K562 (cell line): ENCODE results near the gene CST2. TPM values are rescaled to one million over a fixed set of nuclear protein-coding genes. Genes with fewer than 3 reads are reported as not detected.

Experiments
- ATAC-seq: fragments of 200-7000 bp; cut with Tn5 transposase; 3 replicates; pipeline ENCODE4 v1.9.1; 2020; ENCODE audit warnings: moderate library complexity
- BruUV-seq: library from RNA; stranded (reverse); fragments of 400-500 nt; replicated peaks from 2 replicates; lab custom pipeline; 2021; lab: Mats Ljungman, UMichigan
- CTCF ChIA-PET: fragments of 300-600 bp; formaldehyde crosslinking; extraction: SDS; loops from one replicate; lab custom pipeline; 2021; ENCODE audit warnings: low intra/inter-chr PET ratio; lab: Yijun Ruan, JAX
- POLR2A ChIA-PET: fragments of 300-600, 350-650 bp; sonication (Branson Sonifier 250); formaldehyde crosslinking; extraction: SDS; loops from one replicate; lab custom pipeline; 2021; ENCODE audit warnings: antibody characterized with exemption, inconsistent platforms; lab: Yijun Ruan, JAX
- DNase-seq, 4 experiments: peaks; one replicate each; pipeline versions ENCODE4 v3.0.0 to v3.0.0-alpha.2; 2011 to 2018; ENCODE audit warnings: low spot score in 3 of 4, mixed read lengths in 3 of 4; ENCODE audit errors: extremely low read depth in 1 of 4
- FAIRE-seq: peaks from 2 replicates; lab custom pipeline; 2011; peaks lifted over from hg19 to GRCh38; lab: Jason Lieb, UNC
- H2AFZ ChIP-seq: 2 replicates; pipeline ENCODE4 v1.6.0; 2011; ENCODE audit warnings: low read depth, low read length, control low read depth, inconsistent platforms
- H3K27ac ChIP-seq: fragments of 200-600 bp; 3 replicates; pipeline ENCODE4 v1.8.0; 2011; ENCODE audit warnings: low read depth, mild to moderate bottlenecking, control low read depth, inconsistent platforms, low read length, moderate library complexity, mixed read lengths; ENCODE audit errors: extremely low read depth
- H3K27me3 ChIP-seq, 2 experiments: fragments of 300-600 bp in 1 of 2; 2 replicates in 1 of 2; 3 replicates in 1 of 2; pipeline versions ENCODE4 v1.6.0 to v1.8.0; 2011; ENCODE audit warnings: inconsistent platforms in 2 of 2, low read length in 2 of 2, mild to moderate bottlenecking in 1 of 2, mixed read lengths in 1 of 2, moderate library complexity in 1 of 2; ENCODE audit not compliant: control insufficient read depth in 2 of 2, insufficient read depth in 2 of 2
- H3K36me3 ChIP-seq: fragments of 300-600 bp; 3 replicates; pipeline ENCODE4 v1.8.0; 2011; ENCODE audit warnings: mild to moderate bottlenecking, low read length, inconsistent platforms; ENCODE audit not compliant: control insufficient read depth, insufficient read depth
- H3K4me1 ChIP-seq, 2 experiments: fragments of 200-600 bp in 1 of 2; replicated peaks in 1 of 2; 2 replicates in 1 of 2; 3 replicates in 1 of 2; pipeline versions ENCODE4 v1.5.1 to v1.8.0; 2011; ENCODE audit warnings: inconsistent platforms in 2 of 2, low read length in 2 of 2, mild to moderate bottlenecking in 1 of 2, mixed read lengths in 1 of 2, moderate library complexity in 1 of 2; ENCODE audit not compliant: control insufficient read depth in 2 of 2, insufficient read depth in 2 of 2
- H3K4me2 ChIP-seq: 2 replicates; pipeline ENCODE4 v1.6.1; 2011; ENCODE audit warnings: low read length, control low read depth, inconsistent platforms, mixed read lengths; ENCODE audit not compliant: insufficient read depth
- H3K4me3 ChIP-seq: fragments of 200-600 bp; sonication (generic), shearing (Covaris generic); 2 replicates; pipeline ENCODE4 v1.5.1; 2016; ENCODE audit warnings: control low read depth, inconsistent platforms
- H3K79me2 ChIP-seq: fragments of 200-600 bp; 3 replicates; pipeline ENCODE4 v1.8.0; 2011; ENCODE audit warnings: low read length, inconsistent platforms; ENCODE audit not compliant: control insufficient read depth, insufficient read depth
- H3K9ac ChIP-seq, 2 experiments: 2 replicates each; pipeline versions ENCODE4 v1.6.0 to v1.6.1; 2011; ENCODE audit warnings: low read depth in 2 of 2, low read length in 2 of 2, control low read depth in 1 of 2, inconsistent platforms in 1 of 2, mild to moderate bottlenecking in 1 of 2, mixed read lengths in 1 of 2; ENCODE audit not compliant: insufficient read depth in 1 of 2
- H3K9me1 ChIP-seq: one replicate; pipeline ENCODE4 v1.6.0; 2011; ENCODE audit warnings: inconsistent platforms, mild to moderate bottlenecking, low read length, moderate library complexity; ENCODE audit not compliant: control insufficient read depth, insufficient read depth
- H3K9me3 ChIP-seq: replicated peaks from 2 replicates; pipeline ENCODE4 v1.5.1; 2011; ENCODE audit warnings: low read depth, low read length, inconsistent platforms; ENCODE audit not compliant: control insufficient read depth, insufficient read depth
- H4K20me1 ChIP-seq: replicated peaks from 2 replicates; pipeline ENCODE4 v1.6.1; 2011; ENCODE audit warnings: low read length, inconsistent platforms, mixed read lengths; ENCODE audit not compliant: control insufficient read depth, insufficient read depth
- CTBP1 ChIP-seq: fragments of 450-650 bp; IDR thresholded peaks from 2 replicates; pipeline ENCODE4 v1.6.1; 2016; ENCODE audit warnings: borderline replicate concordance
- EHMT2 ChIP-seq: fragments of 450-650 bp; IDR thresholded peaks from 2 replicates; pipeline ENCODE4 v1.6.1; 2018; ENCODE audit warnings: antibody characterized with exemption
- HCFC1 ChIP-seq: IDR thresholded peaks from 2 replicates; pipeline ENCODE4 v1.6.1; 2012; ENCODE audit warnings: low read depth, low read length, improper control_type of control experiment
- MAFG ChIP-seq: fragments of 450-650 bp; conservative IDR thresholded peaks from 2 replicates; pipeline ENCODE4 v1.6.1; 2016; ENCODE audit warnings: missing genetic modification characterization, missing compliant biosample characterization
- MIER1 ChIP-seq: fragments of 450-650 bp; IDR thresholded peaks from 2 replicates; pipeline ENCODE4 v1.6.1; 2016; ENCODE audit warnings: antibody characterized with exemption, mild to moderate bottlenecking, low read depth
- NR3C1 ChIP-seq: sonication (generic); formaldehyde crosslinking; IDR thresholded peaks from 2 replicates; pipeline ENCODE4 v1.8.1; 2022; ENCODE audit warnings: missing genetic modification reagents
- PHB2 ChIP-seq: fragments of 450-650 bp; IDR thresholded peaks from 2 replicates; pipeline ENCODE4 v1.6.1; 2017; ENCODE audit warnings: low read depth
- POLR2G ChIP-seq: fragments of 200-400 bp; formaldehyde crosslinking; IDR thresholded peaks from 2 replicates; pipeline ENCODE4 v1.6.1; 2017; ENCODE audit warnings: low read depth, mild to moderate bottlenecking, antibody characterized with exemption, low read length, moderate library complexity
- SMARCC2 ChIP-seq: fragments of 450-650 bp; IDR thresholded peaks from 2 replicates; pipeline ENCODE4 v1.6.1; 2017; ENCODE audit warnings: antibody characterized with exemption, moderate library complexity, mild to moderate bottlenecking, low read depth
- ZFP1 ChIP-seq: fragments of 450-650 bp; formaldehyde crosslinking; IDR thresholded peaks from 2 replicates; pipeline ENCODE4 v1.4.0; 2020; ENCODE audit warnings: mild to moderate bottlenecking, mixed read lengths
- ZNF12 ChIP-seq: sonication (generic); formaldehyde crosslinking; IDR thresholded peaks from 2 replicates; pipeline ENCODE4 v1.4.0; 2020; ENCODE audit warnings: mild to moderate bottlenecking, missing genetic modification reagents
- ZNF217 ChIP-seq: sonication (generic); formaldehyde crosslinking; IDR thresholded peaks from 2 replicates; pipeline ENCODE4 v1.8.0; 2022; ENCODE audit warnings: mild to moderate bottlenecking, missing genetic modification reagents
- WGBS: fragments of 100-300 bp; shearing (Covaris generic); methylation state at CpG from one replicate; pipeline ENCODE4 v1.1.6; 2016; ENCODE audit warnings: low coverage, mixed read lengths; ENCODE audit not compliant: insufficient coverage; ENCODE audit errors: missing lambda C conversion rate; 5-methylcytosine and 5-hydroxymethylcytosine counted together
- in situ Hi-C: fragments of 300-500 bp; cut with MboI; formaldehyde crosslinking; loops from 4 replicates; pipeline ENCODE4 v1.15.0; 2018; ENCODE audit warnings: inconsistent platforms, mixed read lengths
- intact Hi-C: fragments of 100-400 bp; cut with micrococcal nuclease; formaldehyde crosslinking; loops from 2 replicates; pipeline ENCODE4 v1.14.2; 2022
- polyA plus RNA-seq, 8 experiments: library from polyadenylated mRNA; depleted of rRNA in 4 of 8; stranded (reverse) in 5 of 8; unstranded in 3 of 8; fragments of >200 nt; fragmentation: Nextera tagmentation in 2 of 8; fragmentation: Illumina TruSeq in 1 of 8; extraction: Ambion mirVana in 2 of 8; extraction: Trizol in 1 of 8; gene quantifications; 2 replicates each; pipeline versions ENCODE4 v1.2.1 to v1.2.3, GENCODE V29; 2011 to 2014; ENCODE audit warnings: inconsistent platforms in 1 of 8, missing spikeins in 1 of 8
- total RNA-seq, 7 experiments: library from RNA; depleted of rRNA in 6 of 7; stranded (reverse); fragments of >200 nt in 6 of 7; fragmentation: Illumina TruSeq in 2 of 7; extraction: Trizol in 2 of 7; gene quantifications; 2 replicates each; pipeline versions ENCODE4 v1.2.1 to v1.2.3, GENCODE V29; 2011 to 2021; ENCODE audit warnings: low replicate concordance in 1 of 7
- TF ChIP-seq, protein P1 (sequence below): fragments of 450-650 bp; IDR thresholded peaks from 2 replicates; pipeline ENCODE4 v1.6.1; 2016; ENCODE audit warnings: low read depth

The CST2 gene
- total and polyA plus RNA-seq, 9 of the 15 experiments (the other 6 are each of a cell fraction or from before 2014, with no cell fraction given): not detected

DNA sequence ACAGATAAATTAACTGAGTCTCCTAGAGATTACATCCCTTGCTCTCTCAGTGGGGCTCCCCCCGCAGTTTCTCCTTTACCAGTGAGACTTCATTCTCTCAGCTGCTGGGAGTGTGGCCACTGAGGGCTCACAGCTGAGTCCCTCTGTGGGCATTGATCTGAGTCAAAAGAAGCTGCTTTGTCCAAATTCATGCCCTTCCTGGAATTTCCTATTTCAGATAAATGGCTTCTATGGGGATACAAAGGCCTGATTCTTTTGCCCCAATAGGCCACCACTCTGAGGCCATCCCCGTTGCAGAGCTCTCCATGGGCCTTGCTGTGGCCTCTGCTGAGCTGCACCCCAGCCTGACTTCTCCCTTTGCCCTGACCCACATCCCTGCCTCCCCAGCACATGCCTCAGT is 43.0 kb upstream of the CST2 start:
- Histone ChIP-seq H3K9me3 (no peaks in the 10 kb centered on the region), H3K4me2 (no peak overlapping the region), H3K27ac (no peak overlapping the region), H3K9me1 (no peaks in the 10 kb centered on the region), H3K9ac (no peak overlapping the region), H4K20me1 (no peaks in the 10 kb centered on the region), H3K36me3 (no peaks in the 10 kb centered on the region), H3K27me3 (no peaks in the 10 kb centered on the region), H3K79me2 (no peaks in the 10 kb centered on the region), H2AFZ (no peak overlapping the region), H3K4me1 (no peaks in the 10 kb centered on the region), H3K4me3 (no peak overlapping the region)
- FAIRE-seq: no peak
- in situ Hi-C loops: no loop called here
- ChIA-PET POLR2A (no interaction called here), CTCF (no interaction called here)
- DNase-seq: no peak
- intact Hi-C loops: no loop called here
- ATAC-seq: no peak
- WGBS: 0% methylated on average over 2 of the region's 2 CpGs
- no TSS peak for BruUV-seq
- TF ChIP-seq ZNF12 (CRISPR knock-in tag) (no peak), POLR2G (no peak), CTBP1 (no peak), ZNF217 (CRISPR knock-in tag) (no peak), SMARCC2 (no peak), MIER1 (no peak), EHMT2 (no peak), NR3C1 (CRISPR knock-in tag) (no peak), ZFP1 (CRISPR knock-in tag) (no peak), MAFG (tag) (no peak), HCFC1 (no peak), PHB2 (no peak)
- TF ChIP-seq, protein P1, sequence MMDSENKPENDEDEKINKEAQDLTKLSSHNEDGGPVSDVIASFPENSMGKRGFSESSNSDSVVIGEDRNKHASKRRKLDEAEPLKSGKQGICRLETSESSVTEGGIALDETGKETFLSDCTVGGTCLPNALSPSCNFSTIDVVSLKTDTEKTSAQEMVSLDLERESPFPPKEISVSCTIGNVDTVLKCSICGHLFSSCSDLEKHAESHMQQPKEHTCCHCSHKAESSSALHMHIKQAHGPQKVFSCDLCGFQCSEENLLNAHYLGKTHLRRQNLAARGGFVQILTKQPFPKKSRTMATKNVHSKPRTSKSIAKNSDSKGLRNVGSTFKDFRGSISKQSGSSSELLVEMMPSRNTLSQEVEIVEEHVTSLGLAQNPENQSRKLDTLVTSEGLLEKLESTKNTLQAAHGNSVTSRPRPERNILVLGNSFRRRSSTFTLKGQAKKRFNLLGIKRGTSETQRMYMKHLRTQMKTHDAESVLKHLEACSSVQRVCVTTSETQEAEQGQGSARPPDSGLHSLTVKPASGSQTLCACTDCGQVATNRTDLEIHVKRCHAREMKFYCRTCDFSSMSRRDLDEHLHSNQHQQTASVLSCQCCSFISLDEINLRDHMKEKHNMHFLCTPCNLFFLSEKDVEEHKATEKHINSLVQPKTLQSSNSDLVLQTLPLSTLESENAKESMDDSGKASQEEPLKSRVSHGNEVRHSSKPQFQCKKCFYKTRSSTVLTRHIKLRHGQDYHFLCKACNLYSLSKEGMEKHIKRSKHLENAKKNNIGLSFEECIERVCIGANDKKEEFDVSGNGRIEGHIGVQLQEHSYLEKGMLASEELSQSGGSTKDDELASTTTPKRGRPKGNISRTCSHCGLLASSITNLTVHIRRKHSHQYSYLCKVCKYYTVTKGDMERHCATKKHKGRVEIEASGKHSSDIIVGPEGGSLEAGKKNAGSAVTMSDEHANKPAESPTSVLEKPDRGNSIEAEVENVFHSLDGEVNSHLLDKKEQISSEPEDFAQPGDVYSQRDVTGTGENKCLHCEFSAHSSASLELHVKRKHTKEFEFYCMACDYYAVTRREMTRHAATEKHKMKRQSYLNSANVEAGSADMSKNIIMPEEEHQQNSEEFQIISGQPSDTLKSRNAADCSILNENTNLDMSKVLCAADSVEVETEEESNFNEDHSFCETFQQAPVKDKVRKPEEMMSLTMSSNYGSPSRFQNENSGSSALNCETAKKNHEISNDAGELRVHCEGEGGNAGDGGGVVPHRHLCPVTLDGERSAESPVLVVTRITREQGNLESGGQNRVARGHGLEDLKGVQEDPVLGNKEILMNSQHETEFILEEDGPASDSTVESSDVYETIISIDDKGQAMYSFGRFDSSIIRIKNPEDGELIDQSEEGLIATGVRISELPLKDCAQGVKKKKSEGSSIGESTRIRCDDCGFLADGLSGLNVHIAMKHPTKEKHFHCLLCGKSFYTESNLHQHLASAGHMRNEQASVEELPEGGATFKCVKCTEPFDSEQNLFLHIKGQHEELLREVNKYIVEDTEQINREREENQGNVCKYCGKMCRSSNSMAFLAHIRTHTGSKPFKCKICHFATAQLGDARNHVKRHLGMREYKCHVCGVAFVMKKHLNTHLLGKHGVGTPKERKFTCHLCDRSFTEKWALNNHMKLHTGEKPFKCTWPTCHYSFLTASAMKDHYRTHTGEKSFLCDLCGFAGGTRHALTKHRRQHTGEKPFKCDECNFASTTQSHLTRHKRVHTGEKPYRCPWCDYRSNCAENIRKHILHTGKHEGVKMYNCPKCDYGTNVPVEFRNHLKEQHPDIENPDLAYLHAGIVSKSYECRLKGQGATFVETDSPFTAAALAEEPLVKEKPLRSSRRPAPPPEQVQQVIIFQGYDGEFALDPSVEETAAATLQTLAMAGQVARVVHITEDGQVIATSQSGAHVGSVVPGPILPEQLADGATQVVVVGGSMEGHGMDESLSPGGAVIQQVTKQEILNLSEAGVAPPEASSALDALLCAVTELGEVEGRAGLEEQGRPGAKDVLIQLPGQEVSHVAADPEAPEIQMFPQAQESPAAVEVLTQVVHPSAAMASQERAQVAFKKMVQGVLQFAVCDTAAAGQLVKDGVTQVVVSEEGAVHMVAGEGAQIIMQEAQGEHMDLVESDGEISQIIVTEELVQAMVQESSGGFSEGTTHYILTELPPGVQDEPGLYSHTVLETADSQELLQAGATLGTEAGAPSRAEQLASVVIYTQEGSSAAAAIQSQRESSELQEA: no peak
